Measurements from ENCODE around the gene MTERF1. TPM values are rescaled to one million over a fixed set of nuclear protein-coding genes. Genes with fewer than 3 reads are reported as not detected.
A peak's percentile ranks its signal among the peaks of the same experiment; 100 is the strongest.

Gene MTERF1
- total and polyA plus RNA-seq, 2 of the 13 experiments (the other 11 are each of a cell fraction or from before 2014, with no cell fraction given): 5.5 to 19.3 TPM

DNA sequence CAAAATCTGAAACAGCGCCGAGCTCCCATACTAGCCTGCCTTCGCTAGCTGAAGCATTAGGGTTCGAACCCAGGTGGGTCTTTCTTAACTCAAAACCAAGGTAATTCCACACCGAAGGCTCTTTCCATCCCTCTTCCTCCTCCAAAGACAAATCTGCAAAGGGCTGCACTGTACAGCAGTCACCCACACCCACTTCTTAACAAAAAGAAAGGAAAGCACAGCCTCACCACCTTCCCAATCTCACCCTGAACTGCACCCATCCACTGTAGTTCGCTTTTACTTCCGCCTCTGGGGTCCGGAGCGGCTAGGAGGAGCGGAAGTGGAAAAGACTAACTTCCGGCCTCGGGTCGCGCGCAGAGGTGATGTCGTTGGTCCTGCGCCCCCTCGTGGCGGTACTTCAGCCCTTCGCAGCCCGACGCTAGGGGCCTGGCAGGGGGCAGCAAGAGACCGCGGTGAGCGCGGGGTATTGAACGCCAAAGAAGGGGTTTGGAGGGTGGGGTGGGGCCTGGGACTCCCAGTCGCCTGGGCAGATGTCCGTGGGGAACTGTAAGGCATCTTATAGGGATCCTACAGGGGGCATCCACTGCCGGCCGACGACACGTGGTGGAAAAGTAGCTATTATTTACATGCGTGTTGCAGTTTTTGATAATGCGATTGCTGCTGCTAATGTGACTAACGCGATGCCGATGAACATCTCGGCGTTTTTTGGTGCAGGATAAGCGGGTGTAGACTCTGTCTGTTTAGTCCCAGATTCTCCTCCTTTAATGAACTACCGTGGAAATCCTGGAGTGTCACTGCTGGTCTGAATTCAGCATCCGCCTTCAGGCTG lies at the start of gene MTERF1 (continued):
- TF ChIP-seq SIN3A (IDR thresholded peaks at IDR 0.05; ENCODE audit: borderline replicate concordance, low read depth, low read length) (peak; percentile 94), CERS6 (CRISPR knock-in tag; IDR thresholded peaks at IDR 0.05) (no peak), ZNF256 (CRISPR knock-in tag; conservative IDR thresholded peaks at IDR 0.05) (no peak), FLYWCH1 (CRISPR knock-in tag; IDR thresholded peaks at IDR 0.05) (no peak), RFXANK (CRISPR knock-in tag; IDR thresholded peaks at IDR 0.05) (peak; percentile 54; the same call in 1 of the 2 replicates), HNRNPH1 (optimal IDR thresholded peaks at IDR 0.05; ENCODE audit: low read depth, low read length) (no peak), SKIL (CRISPR knock-in tag; IDR thresholded peaks at IDR 0.05; ENCODE audit: borderline replicate concordance) (no peak), ZMYM4 (CRISPR knock-in tag; IDR thresholded peaks at IDR 0.05) (peak; percentile 100), ZSCAN21 (CRISPR knock-in tag; IDR thresholded peaks at IDR 0.05; ENCODE audit: borderline replicate concordance) (no peak), ZNF549 (CRISPR knock-in tag; IDR thresholded peaks at IDR 0.05) (no peak)
- TF ChIP-seq, protein P1, sequence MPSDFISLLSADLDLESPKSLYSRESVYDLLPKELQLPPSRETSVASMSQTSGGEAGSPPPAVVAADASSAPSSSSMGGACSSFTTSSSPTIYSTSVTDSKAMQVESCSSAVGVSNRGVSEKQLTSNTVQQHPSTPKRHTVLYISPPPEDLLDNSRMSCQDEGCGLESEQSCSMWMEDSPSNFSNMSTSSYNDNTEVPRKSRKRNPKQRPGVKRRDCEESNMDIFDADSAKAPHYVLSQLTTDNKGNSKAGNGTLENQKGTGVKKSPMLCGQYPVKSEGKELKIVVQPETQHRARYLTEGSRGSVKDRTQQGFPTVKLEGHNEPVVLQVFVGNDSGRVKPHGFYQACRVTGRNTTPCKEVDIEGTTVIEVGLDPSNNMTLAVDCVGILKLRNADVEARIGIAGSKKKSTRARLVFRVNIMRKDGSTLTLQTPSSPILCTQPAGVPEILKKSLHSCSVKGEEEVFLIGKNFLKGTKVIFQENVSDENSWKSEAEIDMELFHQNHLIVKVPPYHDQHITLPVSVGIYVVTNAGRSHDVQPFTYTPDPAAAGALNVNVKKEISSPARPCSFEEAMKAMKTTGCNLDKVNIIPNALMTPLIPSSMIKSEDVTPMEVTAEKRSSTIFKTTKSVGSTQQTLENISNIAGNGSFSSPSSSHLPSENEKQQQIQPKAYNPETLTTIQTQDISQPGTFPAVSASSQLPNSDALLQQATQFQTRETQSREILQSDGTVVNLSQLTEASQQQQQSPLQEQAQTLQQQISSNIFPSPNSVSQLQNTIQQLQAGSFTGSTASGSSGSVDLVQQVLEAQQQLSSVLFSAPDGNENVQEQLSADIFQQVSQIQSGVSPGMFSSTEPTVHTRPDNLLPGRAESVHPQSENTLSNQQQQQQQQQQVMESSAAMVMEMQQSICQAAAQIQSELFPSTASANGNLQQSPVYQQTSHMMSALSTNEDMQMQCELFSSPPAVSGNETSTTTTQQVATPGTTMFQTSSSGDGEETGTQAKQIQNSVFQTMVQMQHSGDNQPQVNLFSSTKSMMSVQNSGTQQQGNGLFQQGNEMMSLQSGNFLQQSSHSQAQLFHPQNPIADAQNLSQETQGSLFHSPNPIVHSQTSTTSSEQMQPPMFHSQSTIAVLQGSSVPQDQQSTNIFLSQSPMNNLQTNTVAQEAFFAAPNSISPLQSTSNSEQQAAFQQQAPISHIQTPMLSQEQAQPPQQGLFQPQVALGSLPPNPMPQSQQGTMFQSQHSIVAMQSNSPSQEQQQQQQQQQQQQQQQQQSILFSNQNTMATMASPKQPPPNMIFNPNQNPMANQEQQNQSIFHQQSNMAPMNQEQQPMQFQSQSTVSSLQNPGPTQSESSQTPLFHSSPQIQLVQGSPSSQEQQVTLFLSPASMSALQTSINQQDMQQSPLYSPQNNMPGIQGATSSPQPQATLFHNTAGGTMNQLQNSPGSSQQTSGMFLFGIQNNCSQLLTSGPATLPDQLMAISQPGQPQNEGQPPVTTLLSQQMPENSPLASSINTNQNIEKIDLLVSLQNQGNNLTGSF (CRISPR knock-in tag; IDR thresholded peaks at IDR 0.05): no peak
- TF ChIP-seq, protein P2, sequence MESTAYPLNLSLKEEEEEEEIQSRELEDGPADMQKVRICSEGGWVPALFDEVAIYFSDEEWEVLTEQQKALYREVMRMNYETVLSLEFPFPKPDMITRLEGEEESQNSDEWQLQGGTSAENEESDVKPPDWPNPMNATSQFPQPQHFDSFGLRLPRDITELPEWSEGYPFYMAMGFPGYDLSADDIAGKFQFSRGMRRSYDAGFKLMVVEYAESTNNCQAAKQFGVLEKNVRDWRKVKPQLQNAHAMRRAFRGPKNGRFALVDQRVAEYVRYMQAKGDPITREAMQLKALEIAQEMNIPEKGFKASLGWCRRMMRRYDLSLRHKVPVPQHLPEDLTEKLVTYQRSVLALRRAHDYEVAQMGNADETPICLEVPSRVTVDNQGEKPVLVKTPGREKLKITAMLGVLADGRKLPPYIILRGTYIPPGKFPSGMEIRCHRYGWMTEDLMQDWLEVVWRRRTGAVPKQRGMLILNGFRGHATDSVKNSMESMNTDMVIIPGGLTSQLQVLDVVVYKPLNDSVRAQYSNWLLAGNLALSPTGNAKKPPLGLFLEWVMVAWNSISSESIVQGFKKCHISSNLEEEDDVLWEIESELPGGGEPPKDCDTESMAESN (CRISPR knock-in tag; conservative IDR thresholded peaks at IDR 0.05): peak; percentile 93
- TF ChIP-seq, protein P3, sequence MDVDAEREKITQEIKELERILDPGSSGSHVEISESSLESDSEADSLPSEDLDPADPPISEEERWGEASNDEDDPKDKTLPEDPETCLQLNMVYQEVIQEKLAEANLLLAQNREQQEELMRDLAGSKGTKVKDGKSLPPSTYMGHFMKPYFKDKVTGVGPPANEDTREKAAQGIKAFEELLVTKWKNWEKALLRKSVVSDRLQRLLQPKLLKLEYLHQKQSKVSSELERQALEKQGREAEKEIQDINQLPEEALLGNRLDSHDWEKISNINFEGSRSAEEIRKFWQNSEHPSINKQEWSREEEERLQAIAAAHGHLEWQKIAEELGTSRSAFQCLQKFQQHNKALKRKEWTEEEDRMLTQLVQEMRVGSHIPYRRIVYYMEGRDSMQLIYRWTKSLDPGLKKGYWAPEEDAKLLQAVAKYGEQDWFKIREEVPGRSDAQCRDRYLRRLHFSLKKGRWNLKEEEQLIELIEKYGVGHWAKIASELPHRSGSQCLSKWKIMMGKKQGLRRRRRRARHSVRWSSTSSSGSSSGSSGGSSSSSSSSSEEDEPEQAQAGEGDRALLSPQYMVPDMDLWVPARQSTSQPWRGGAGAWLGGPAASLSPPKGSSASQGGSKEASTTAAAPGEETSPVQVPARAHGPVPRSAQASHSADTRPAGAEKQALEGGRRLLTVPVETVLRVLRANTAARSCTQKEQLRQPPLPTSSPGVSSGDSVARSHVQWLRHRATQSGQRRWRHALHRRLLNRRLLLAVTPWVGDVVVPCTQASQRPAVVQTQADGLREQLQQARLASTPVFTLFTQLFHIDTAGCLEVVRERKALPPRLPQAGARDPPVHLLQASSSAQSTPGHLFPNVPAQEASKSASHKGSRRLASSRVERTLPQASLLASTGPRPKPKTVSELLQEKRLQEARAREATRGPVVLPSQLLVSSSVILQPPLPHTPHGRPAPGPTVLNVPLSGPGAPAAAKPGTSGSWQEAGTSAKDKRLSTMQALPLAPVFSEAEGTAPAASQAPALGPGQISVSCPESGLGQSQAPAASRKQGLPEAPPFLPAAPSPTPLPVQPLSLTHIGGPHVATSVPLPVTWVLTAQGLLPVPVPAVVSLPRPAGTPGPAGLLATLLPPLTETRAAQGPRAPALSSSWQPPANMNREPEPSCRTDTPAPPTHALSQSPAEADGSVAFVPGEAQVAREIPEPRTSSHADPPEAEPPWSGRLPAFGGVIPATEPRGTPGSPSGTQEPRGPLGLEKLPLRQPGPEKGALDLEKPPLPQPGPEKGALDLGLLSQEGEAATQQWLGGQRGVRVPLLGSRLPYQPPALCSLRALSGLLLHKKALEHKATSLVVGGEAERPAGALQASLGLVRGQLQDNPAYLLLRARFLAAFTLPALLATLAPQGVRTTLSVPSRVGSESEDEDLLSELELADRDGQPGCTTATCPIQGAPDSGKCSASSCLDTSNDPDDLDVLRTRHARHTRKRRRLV (CRISPR knock-in tag; IDR thresholded peaks at IDR 0.05): no peak
